ENCODE measurements around the gene RHOG.

Gene RHOG

DNA sequence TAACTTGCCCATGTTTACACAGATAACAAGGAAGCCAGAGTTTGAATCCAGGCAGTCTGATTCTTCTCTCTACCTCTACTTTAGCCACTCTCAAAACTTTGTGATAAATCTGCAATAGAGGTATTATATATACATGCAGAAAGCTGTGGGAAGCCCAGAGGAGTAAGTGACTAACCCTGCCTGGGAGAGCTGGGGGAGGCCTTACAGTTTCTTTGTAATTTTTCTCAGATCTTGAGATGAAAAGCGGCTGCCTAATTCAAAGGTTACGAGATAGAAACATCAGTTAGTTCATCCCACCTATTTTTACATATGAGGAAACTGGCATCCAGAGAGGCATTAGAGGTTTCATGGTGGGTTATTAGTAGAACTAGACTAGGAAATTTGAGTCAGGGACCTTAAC is 19.6 kb upstream of the RHOG start:
- TF ChIP-seq, protein P1, sequence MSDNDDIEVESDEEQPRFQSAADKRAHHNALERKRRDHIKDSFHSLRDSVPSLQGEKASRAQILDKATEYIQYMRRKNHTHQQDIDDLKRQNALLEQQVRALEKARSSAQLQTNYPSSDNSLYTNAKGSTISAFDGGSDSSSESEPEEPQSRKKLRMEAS (IDR thresholded peaks at IDR 0.05), result no peak
- TF ChIP-seq, protein P2, sequence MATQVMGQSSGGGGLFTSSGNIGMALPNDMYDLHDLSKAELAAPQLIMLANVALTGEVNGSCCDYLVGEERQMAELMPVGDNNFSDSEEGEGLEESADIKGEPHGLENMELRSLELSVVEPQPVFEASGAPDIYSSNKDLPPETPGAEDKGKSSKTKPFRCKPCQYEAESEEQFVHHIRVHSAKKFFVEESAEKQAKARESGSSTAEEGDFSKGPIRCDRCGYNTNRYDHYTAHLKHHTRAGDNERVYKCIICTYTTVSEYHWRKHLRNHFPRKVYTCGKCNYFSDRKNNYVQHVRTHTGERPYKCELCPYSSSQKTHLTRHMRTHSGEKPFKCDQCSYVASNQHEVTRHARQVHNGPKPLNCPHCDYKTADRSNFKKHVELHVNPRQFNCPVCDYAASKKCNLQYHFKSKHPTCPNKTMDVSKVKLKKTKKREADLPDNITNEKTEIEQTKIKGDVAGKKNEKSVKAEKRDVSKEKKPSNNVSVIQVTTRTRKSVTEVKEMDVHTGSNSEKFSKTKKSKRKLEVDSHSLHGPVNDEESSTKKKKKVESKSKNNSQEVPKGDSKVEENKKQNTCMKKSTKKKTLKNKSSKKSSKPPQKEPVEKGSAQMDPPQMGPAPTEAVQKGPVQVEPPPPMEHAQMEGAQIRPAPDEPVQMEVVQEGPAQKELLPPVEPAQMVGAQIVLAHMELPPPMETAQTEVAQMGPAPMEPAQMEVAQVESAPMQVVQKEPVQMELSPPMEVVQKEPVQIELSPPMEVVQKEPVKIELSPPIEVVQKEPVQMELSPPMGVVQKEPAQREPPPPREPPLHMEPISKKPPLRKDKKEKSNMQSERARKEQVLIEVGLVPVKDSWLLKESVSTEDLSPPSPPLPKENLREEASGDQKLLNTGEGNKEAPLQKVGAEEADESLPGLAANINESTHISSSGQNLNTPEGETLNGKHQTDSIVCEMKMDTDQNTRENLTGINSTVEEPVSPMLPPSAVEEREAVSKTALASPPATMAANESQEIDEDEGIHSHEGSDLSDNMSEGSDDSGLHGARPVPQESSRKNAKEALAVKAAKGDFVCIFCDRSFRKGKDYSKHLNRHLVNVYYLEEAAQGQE (IDR thresholded peaks at IDR 0.05; ENCODE audit: low read depth), result no peak
- TF ChIP-seq TAF1 (IDR thresholded peaks at IDR 0.05; ENCODE audit: low read depth) (no peak), YY1 (IDR thresholded peaks at IDR 0.05; ENCODE audit: low read depth) (no peak), EP300 (IDR thresholded peaks at IDR 0.05; ENCODE audit: borderline replicate concordance) (no peak), EGR1 (IDR thresholded peaks at IDR 0.05) (no peak), RAD21 (IDR thresholded peaks at IDR 0.05; ENCODE audit: low read depth) (no peak), CREB1 (IDR thresholded peaks at IDR 0.05; ENCODE audit: low read depth) (no peak), TEAD4 (IDR thresholded peaks at IDR 0.05) (no peak), TCF12 (IDR thresholded peaks at IDR 0.05; ENCODE audit: low read depth) (no peak), USF1 (IDR thresholded peaks at IDR 0.05) (no peak), NFIC (IDR thresholded peaks at IDR 0.05) (no peak), ZBTB7A (IDR thresholded peaks at IDR 0.05; ENCODE audit: low read depth) (no peak), CEBPB (IDR thresholded peaks at IDR 0.05) (no peak), FOXM1 (IDR thresholded peaks at IDR 0.05; ENCODE audit: borderline replicate concordance, low read depth) (no peak)

GRCh38 chr11:3859373-3859881 is 18.7 kb upstream of the RHOG start:
- no peak for TF ChIP-seq CREB1 (IDR thresholded peaks at IDR 0.05; ENCODE audit: low read depth)
- TF ChIP-seq NFIC (IDR thresholded peaks at IDR 0.05), result no peak
- TF ChIP-seq, protein P1 (IDR thresholded peaks at IDR 0.05), result no peak
- no peak for TF ChIP-seq USF1 (IDR thresholded peaks at IDR 0.05)
- TF ChIP-seq TAF1 (IDR thresholded peaks at IDR 0.05; ENCODE audit: low read depth), result no peak
- TF ChIP-seq TEAD4 (IDR thresholded peaks at IDR 0.05), result no peak
- TF ChIP-seq, protein P2 (IDR thresholded peaks at IDR 0.05; ENCODE audit: low read depth), result no peak
- no peak for TF ChIP-seq EP300 (IDR thresholded peaks at IDR 0.05; ENCODE audit: borderline replicate concordance)
- no peak for TF ChIP-seq RAD21 (IDR thresholded peaks at IDR 0.05; ENCODE audit: low read depth)
- no peak for TF ChIP-seq EGR1 (IDR thresholded peaks at IDR 0.05)

- TF ChIP-seq, protein P2 (IDR thresholded peaks at IDR 0.05; ENCODE audit: low read depth), result no peak
- TF ChIP-seq YY1 (IDR thresholded peaks at IDR 0.05; ENCODE audit: low read depth) (no peak), ZBTB7A (IDR thresholded peaks at IDR 0.05; ENCODE audit: low read depth) (no peak), TCF12 (IDR thresholded peaks at IDR 0.05; ENCODE audit: low read depth) (no peak), CREB1 (IDR thresholded peaks at IDR 0.05; ENCODE audit: low read depth) (no peak), USF1 (IDR thresholded peaks at IDR 0.05) (no peak), TAF1 (IDR thresholded peaks at IDR 0.05; ENCODE audit: low read depth) (no peak), FOXM1 (IDR thresholded peaks at IDR 0.05; ENCODE audit: borderline replicate concordance, low read depth) (no peak)
Observed at GRCh38 chr11:3857628-3858027, 16.9 kb upstream of the RHOG start.

DNA sequence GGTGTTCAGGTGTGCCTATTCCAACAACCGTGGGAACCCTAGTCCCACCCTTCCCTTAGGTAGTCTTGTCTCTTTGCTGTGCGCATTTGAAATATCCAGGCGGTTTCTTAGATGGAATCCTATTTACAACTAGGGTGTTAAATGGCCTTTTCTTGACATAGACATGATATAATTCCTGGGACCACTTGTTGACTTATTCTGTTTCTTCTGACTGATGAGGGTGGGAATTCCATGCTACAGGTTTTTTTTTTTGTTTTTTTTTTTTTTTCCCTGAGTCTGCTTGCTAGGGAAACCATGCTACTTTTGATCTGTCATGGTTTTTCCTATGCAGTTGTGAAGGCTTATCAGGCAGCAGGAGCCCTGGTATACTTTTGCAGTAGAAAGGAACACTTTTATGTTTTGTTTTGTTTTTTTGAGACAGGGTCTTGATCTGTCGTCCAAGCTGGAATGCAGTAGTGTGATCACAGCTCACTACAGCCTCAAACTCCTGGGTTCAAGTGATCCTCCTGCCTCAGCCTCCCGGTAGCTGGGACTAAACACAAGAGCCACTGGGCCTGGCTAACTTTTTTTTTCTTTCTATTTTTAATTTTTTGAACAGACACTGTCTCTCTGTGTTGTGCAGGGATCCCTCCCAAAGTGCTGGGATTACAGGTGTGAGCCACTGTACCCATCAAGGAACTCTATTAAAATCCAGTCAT is 16.2 kb upstream of the RHOG start:
- TF ChIP-seq, protein P1 (IDR thresholded peaks at IDR 0.05), result no peak
- TF ChIP-seq ZBTB7A (IDR thresholded peaks at IDR 0.05; ENCODE audit: low read depth) (no peak), EP300 (IDR thresholded peaks at IDR 0.05; ENCODE audit: borderline replicate concordance) (no peak), CREB1 (IDR thresholded peaks at IDR 0.05; ENCODE audit: low read depth) (no peak), USF1 (IDR thresholded peaks at IDR 0.05) (no peak), YY1 (IDR thresholded peaks at IDR 0.05; ENCODE audit: low read depth) (no peak), NFIC (IDR thresholded peaks at IDR 0.05) (no peak), TAF1 (IDR thresholded peaks at IDR 0.05; ENCODE audit: low read depth) (no peak), CEBPB (IDR thresholded peaks at IDR 0.05) (no peak), TCF12 (IDR thresholded peaks at IDR 0.05; ENCODE audit: low read depth) (no peak), FOXM1 (IDR thresholded peaks at IDR 0.05; ENCODE audit: borderline replicate concordance, low read depth) (no peak), RAD21 (IDR thresholded peaks at IDR 0.05; ENCODE audit: low read depth) (no peak), EGR1 (IDR thresholded peaks at IDR 0.05) (no peak), TEAD4 (IDR thresholded peaks at IDR 0.05) (no peak)
- TF ChIP-seq, protein P2 (IDR thresholded peaks at IDR 0.05; ENCODE audit: low read depth), result no peak
